HL-60 (cell line): ENCODE data around the gene UBC.

Experiments used
- CTCF ChIP-seq: IDR thresholded peaks from one replicate; pipeline ENCODE4 v1.5.1; 2011; ENCODE audit warnings: low read length, control low read depth, inconsistent platforms; ENCODE audit not compliant: insufficient read depth
- GABPA ChIP-seq: IDR thresholded peaks from 2 replicates; pipeline ENCODE4 v1.6.1; 2012; ENCODE audit warnings: low read depth
- POLR2AphosphoS5 ChIP-seq: IDR thresholded peaks from 2 replicates; pipeline ENCODE4 v1.6.1; 2012; ENCODE audit warnings: low read depth
- REST ChIP-seq: IDR thresholded peaks from 2 replicates; pipeline ENCODE4 v1.6.1; 2012; ENCODE audit warnings: low read depth; ENCODE audit not compliant: insufficient replicate concordance
- SPI1 ChIP-seq: IDR thresholded peaks from 2 replicates; pipeline ENCODE4 v1.6.1; 2012; ENCODE audit warnings: low read depth, mild to moderate bottlenecking, borderline replicate concordance

GRCh38 chr12:124941170-124941527, 26.7 kb upstream of the UBC start:
- TF ChIP-seq CTCF (no peak), REST (no peak), GABPA (no peak), POLR2AphosphoS5 (no peak), SPI1 (no peak)
